ENCODE measurements around the gene B3GALT4.
"Not testable (repeated sequence)": the region's sequence is repeated elsewhere in the genome, so short reads cannot be mapped to it uniquely, and the experiment has no call there.

B3GALT4 gene

GRCh38 chr6:33276864-33277662, at the start of gene B3GALT4:
TSS of gene B3GALT4 (plus strand) at chr6:33277123. CDS start at chr6:33277420, 297 bp downstream.
- DNase-seq = peak; percentile 76

GRCh38 chr6:33235221-33235634, 41.7 kb upstream of the B3GALT4 start:
- no peak for DNase-seq

- DNase-seq = no peak
These were observed 40.6 kb upstream of the B3GALT4 start for GRCh38 chr6:33236328-33236727.

- DNase-seq = no peak
These were observed 40.1 kb upstream of the B3GALT4 start for GRCh38 chr6:33236852-33237251.

GRCh38 chr6:33237741-33238140, 39.2 kb upstream of the B3GALT4 start:
- no peak for DNase-seq

GRCh38 chr6:33241968-33242367, 35.0 kb upstream of the B3GALT4 start:
- no peak for DNase-seq

- DNase-seq = no peak
These were observed 33.4 kb upstream of the B3GALT4 start for GRCh38 chr6:33243476-33243875.

- peak; percentile 93 for DNase-seq
These were observed 28.8 kb upstream of the B3GALT4 start for GRCh38 chr6:33247977-33248642.

GRCh38 chr6:33248643-33248931, 28.3 kb upstream of the B3GALT4 start:
- no peak for DNase-seq

GRCh38 chr6:33248932-33249731, 27.8 kb upstream of the B3GALT4 start:
- DNase-seq = peak; percentile 97

- no peak for DNase-seq
These were observed 26.9 kb upstream of the B3GALT4 start for GRCh38 chr6:33249732-33250630.

- no peak for DNase-seq
These were observed 26.2 kb upstream of the B3GALT4 start for GRCh38 chr6:33250731-33251130.

- no peak for DNase-seq
These were observed 25.4 kb upstream of the B3GALT4 start for GRCh38 chr6:33251395-33252012.

- DNase-seq = no peak
These were observed 24.2 kb upstream of the B3GALT4 start for GRCh38 chr6:33252759-33253158.

- DNase-seq = no peak
These were observed 22.3 kb upstream of the B3GALT4 start for GRCh38 chr6:33254591-33254990.

GRCh38 chr6:33259032-33259431, 17.9 kb upstream of the B3GALT4 start:
- DNase-seq = no peak

- not testable (repeated sequence) for DNase-seq
These were observed 14.4 kb upstream of the B3GALT4 start for GRCh38 chr6:33262490-33262889.

- DNase-seq = no peak
These were observed 12.9 kb upstream of the B3GALT4 start for GRCh38 chr6:33264015-33264414.

- DNase-seq = no peak
These were observed 5.8 kb upstream of the B3GALT4 start for GRCh38 chr6:33271117-33271467.

GRCh38 chr6:33271468-33272274, 5.3 kb upstream of the B3GALT4 start, which contains the start of the genes RPS18 and VPS52:
TSS of gene RPS18 (plus strand) at chr6:33272075. CDS start at chr6:33272120, 45 bp downstream.
TSS of gene VPS52 (minus strand) at chr6:33271876. CDS start at chr6:33271675, 201 bp downstream.
- DNase-seq = peak; percentile 91
